BE2C (cell line): Measurements from ENCODE around the gene A1CF.
"Not testable (repeated sequence)": the region's sequence is repeated elsewhere in the genome, so short reads cannot be mapped to it uniquely, and the experiment has no call there.

ENCODE experiments used
- DNase-seq: peaks from one replicate; pipeline ENCODE4 v3.0.0-alpha.2; 2020
- H3K27me3 ChIP-seq: fragments of 250-450 bp; sonication (Bioruptor Pico); 2 replicates; pipeline ENCODE4 v1.5.1; 2020; ENCODE audit warnings: mild to moderate bottlenecking
- H3K36me3 ChIP-seq: fragments of 250-450 bp; sonication (Bioruptor Pico); 2 replicates; pipeline ENCODE4 v1.5.1; 2020; ENCODE audit warnings: mild to moderate bottlenecking
- H3K4me1 ChIP-seq: fragments of 250-450 bp; sonication (Bioruptor Pico); 2 replicates; pipeline ENCODE4 v1.5.1; 2020
- H3K4me3 ChIP-seq: 2 replicates; pipeline ENCODE4 v1.5.1; 2011; ENCODE audit warnings: low read depth, low read length
- H3K9me3 ChIP-seq: fragments of 250-450 bp; sonication (Bioruptor Pico); 2 replicates; pipeline ENCODE4 v1.5.1; 2020
- CTCF ChIP-seq: IDR thresholded peaks from 2 replicates; pipeline ENCODE4 v1.5.1; 2012; ENCODE audit warnings: mild to moderate bottlenecking, low read depth, low read length

A1CF gene

GRCh38 chr10:50794490-50794889 lies 90.9 kb downstream of the A1CF start:
- Histone ChIP-seq H3K36me3 (no peaks in the 10 kb centered on the region), H3K4me1 (no peaks in the 10 kb centered on the region)
- no peak for TF ChIP-seq CTCF

GRCh38 chr10:50788951-50789945 lies 96.2 kb downstream of the A1CF start:
- DNase-seq, result no peak
- Histone ChIP-seq H3K4me1 (no peaks in the 10 kb centered on the region), H3K36me3 (no peaks in the 10 kb centered on the region), H3K4me3 (no peak overlapping the region), H3K9me3 (no peaks in the 10 kb centered on the region), H3K27me3 (no peaks in the 10 kb centered on the region)
- TF ChIP-seq CTCF, result peak; percentile 35

More at GRCh38 chr10:50794490-50794889, 90.9 kb downstream of the A1CF start:
- H3K4me3 ChIP-seq, result no peak overlapping the region
- no peaks in the 10 kb centered on the region for H3K9me3 ChIP-seq
- no peak for DNase-seq
- no peaks in the 10 kb centered on the region for H3K27me3 ChIP-seq

DNA sequence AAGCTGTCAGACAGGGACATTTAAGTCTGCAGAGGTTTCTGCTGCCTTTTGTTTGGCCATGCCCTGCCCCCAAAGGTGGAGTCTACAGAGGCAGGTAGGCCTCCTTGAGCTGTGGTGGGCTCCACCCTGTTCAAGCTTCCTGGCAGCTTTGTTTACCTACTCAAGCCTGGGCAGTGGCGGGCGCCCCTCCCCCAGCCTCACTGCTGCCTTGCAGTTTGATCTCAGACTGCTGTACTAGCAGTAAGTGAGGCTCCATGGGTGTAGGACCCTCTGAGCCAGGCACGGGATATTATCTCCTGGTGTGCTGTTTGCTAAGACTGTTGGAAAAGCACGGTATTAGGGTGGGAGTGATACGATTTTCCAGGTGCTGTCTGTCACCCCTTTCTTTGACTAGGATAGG lies 97.5 kb downstream of the A1CF start:
- H3K4me3 ChIP-seq, H3K36me3 ChIP-seq, H3K4me1 ChIP-seq, DNase-seq, H3K9me3 ChIP-seq, H3K27me3 ChIP-seq: not testable (repeated sequence)

GRCh38 chr10:50782017-50782416 lies 103.4 kb downstream of the A1CF start:
- H3K9me3 ChIP-seq, DNase-seq, H3K4me1 ChIP-seq, H3K36me3 ChIP-seq, H3K27me3 ChIP-seq, H3K4me3 ChIP-seq: not testable (repeated sequence)

DNA sequence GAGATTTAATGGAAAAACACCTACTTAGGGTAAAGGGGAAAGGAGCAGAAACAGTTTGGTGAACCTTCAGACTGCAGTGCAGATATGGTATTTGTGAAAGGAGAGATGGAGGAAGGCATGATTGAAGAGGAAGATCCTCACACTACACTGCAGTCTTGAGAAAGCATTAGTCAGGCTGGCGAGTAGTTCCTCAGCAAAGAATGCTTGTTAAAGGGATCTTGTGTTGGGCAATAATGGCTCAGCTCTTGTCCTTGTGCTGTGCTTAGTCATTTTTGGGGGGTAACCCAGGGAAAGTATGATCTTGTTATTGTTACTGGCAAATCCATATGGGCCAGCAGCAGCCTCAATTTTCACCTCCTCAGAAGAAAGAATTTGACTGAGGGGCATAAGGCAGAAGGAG lies 105.4 kb downstream of the A1CF start:
- not testable (repeated sequence) for H3K27me3 ChIP-seq, DNase-seq, H3K4me1 ChIP-seq, H3K4me3 ChIP-seq, H3K36me3 ChIP-seq, H3K9me3 ChIP-seq

GRCh38 chr10:50774868-50775267 lies 110.6 kb downstream of the A1CF start:
- H3K4me1 ChIP-seq, H3K36me3 ChIP-seq, H3K4me3 ChIP-seq, H3K9me3 ChIP-seq, H3K27me3 ChIP-seq, DNase-seq: not testable (repeated sequence)

DNA sequence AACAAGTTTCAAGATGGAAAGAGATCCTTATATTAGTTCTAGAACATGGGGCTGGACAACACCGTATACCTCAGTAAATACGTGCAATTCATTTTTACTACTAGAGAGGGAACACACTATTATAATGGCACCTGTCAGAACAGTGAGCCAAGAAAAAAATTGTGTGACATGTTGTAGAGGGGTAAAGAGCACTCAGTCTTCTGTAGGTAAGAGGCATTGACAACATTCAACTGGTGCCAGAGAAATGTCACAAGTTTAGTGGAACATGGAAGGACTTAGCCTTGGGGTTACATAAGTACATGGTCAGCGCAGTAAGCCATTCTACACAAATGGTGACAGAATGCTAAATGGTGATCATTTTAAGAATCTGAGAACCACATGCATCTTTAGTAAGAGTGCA lies 113.4 kb downstream of the A1CF start:
- H3K27me3 ChIP-seq, H3K36me3 ChIP-seq, H3K4me1 ChIP-seq: not testable (repeated sequence)

DNA sequence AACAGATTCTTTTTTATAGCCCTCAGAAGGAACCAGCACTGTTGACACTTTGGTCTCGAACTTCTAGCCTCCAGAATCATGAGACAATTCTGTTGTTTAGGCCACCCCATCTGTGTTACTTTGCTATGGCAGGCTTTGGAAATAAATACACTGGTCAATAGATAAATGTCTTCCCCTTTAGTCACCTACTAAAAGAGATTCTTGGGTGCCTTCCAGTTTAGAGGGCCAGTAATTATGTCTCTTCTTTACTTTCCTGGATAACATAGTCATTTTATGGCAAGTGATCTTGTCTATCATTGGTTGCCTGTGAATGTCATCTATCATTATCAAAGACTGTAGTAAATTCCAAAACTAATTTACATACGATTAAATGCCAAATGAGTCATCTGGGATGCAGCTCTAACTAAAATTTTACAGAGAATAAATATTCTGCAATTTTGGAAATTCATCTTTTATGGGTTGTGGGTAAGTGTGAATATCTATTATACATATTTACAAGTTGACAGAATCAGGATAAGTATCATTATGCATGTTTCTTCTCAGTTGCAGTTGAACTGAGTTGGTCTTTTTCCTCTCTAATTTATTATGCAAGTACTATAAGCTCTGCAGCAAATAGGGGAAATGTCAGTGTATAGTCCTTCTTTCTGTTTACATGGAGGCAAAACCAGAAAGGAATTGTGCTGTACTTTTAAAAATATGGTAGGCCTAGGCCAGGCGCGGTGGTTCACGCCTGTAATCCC lies 118.5 kb downstream of the A1CF start:
- H3K9me3 ChIP-seq, H3K4me1 ChIP-seq, H3K27me3 ChIP-seq, H3K4me3 ChIP-seq, H3K36me3 ChIP-seq, DNase-seq: not testable (repeated sequence)

More for the DNA sequence above, 113.4 kb downstream of the A1CF start:
- not testable (repeated sequence) for H3K9me3 ChIP-seq, DNase-seq, H3K4me3 ChIP-seq
